Measurements from ENCODE around the gene PAQR9. TPM values are rescaled to one million over a fixed set of nuclear protein-coding genes. Genes with fewer than 3 reads are reported as not detected.

The PAQR9 gene
- total RNA-seq, 1 donor from 2014 or later: 2.4 TPM

DNA sequence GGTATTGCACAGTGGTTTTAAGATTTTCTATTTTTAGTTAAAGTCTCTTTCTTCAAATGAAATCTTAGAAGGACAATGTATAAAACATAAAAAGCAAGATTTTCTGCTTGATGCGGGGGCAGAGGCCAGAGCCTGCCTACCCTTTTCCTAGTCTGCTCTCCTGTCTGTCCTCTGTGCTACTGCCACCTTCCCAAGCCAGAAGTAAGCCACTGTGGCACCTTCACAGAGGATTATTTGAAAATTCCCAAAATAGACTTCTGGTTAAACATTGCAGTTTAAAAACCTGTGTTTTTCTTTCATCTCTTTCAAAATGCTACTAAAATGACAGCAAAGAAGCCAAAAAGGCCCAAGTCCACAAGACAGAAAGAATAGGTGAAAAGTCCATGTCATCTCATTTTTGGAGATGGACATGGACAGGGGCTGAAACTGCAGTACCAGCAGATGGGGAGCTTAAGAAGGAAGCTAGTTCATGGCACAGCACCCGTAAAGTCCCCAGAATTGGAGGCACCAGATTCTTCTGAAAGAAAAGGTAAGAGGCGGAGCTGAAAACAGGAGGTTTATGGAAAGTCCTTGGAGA is 37.0 kb downstream of the PAQR9 start:
- FAIRE-seq: no peak

DNA sequence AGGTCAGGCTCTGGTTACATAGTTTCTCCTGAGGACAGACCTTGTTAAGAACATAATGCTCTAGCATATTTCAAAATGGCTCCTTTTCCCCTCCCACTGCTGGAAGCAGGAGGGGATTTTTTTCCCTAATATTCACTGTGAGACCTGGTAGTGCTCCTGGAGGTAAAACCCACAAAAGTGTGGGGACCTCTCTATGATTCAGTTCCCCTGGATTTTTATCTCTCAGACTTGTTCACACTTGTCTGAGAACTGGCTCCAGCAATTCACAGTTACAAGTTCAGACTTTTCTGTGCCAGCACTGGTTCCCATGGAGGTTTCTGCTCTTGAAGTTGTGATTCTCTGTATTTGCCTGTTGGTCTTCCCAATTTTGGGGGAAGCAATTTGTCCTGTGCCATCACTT is 38.3 kb downstream of the PAQR9 start:
- DNase-seq (ENCODE audit: low spot score in 2 of 2): no peak
- no peak for FAIRE-seq

More for the DNA sequence above, 37.0 kb downstream of the PAQR9 start:
- DNase-seq (ENCODE audit: low spot score in 2 of 2): no peak

- DNase-seq (ENCODE audit: low spot score in 2 of 2) (no peak), FAIRE-seq (no peak)
These were observed 39.8 kb downstream of the PAQR9 start for GRCh38 chr3:142923694-142924093.

DNA sequence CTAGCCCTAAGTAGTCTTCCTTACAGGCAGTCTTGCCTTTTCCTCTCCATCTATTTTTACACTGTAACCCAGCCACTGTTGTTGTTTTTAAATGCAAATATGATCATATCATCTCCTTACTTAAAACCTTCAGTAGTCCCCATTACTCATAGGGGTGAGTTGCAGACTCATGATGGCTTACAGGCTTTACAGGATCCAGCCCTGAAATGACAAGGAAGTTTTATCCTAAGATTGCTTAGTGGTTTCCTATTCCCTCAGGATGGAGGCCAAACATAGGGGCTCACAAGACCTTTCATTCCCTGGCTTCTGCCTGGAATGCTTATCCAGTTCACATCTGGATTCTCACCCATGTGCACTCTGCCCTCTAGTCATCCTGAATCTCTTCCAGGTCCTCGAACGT is 46.9 kb downstream of the PAQR9 start:
- FAIRE-seq (no peak), DNase-seq (ENCODE audit: low spot score in 2 of 2) (no peak)

DNA sequence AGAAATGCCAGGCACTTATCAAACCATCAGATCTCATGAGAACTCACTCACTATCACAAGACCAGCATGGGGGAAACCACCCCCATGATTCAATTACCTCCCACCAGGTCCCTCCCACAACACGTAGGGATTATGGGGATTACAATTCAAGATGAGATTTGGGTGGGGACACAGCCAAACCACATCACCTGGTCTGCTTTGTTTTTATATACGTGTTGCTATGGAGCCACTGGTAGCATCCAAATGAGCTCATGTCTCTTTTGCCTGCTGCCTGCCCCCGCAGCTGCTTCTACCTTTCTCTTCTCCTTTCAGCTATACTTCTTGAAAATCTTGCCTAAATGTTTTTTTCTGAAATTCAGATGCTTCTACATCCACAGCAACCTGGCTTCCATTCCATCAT is 47.8 kb downstream of the PAQR9 start:
- no peak for DNase-seq (ENCODE audit: low spot score in 2 of 2)
- no peak for FAIRE-seq

DNA sequence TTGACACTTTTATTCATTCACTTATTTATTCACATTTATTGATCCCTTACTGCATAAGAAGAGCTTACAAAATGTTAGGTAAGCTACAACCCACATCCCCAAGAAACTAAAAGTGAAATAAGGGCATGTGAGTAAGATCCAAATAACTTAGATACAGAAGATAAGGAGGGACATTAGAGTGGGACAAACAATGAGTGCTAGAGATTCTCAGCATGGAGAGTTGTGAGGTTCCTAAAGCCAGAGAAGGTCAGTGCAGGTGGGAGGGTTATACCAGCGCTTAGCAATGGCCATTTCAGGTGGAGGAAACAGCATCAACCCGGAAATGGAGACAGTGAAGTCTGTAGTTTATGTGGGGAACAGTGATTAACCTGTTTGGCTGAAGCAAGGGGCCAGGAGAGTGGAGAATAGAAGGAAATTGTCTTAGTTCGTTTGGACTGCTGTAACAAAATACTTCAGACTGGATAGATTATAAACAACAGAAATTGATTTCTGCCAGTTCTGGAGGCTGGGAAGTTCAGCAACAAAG is 49.1 kb downstream of the PAQR9 start:
- no peak for DNase-seq (ENCODE audit: low spot score in 2 of 2)
- FAIRE-seq: no peak

DNA sequence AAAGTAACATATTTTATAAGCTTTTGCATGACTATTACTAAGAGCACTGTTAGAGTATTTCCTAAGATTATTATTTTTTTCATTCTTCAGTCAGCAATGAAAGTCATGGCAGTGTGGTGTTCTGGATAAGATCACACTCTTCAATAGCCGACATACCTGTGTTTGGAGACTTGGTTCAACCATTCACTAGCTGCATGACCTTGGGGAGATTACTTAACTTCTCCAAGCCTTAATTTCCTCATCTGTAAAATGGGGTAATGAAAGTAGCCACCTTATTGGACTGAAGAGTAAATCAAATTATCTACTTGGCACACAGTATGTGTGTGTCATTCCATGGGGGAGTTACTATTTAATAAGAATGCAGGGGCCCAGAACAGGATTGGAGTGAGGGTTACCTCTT is 50.0 kb downstream of the PAQR9 start:
- no peak for DNase-seq (ENCODE audit: low spot score in 2 of 2)
- no peak for FAIRE-seq

DNA sequence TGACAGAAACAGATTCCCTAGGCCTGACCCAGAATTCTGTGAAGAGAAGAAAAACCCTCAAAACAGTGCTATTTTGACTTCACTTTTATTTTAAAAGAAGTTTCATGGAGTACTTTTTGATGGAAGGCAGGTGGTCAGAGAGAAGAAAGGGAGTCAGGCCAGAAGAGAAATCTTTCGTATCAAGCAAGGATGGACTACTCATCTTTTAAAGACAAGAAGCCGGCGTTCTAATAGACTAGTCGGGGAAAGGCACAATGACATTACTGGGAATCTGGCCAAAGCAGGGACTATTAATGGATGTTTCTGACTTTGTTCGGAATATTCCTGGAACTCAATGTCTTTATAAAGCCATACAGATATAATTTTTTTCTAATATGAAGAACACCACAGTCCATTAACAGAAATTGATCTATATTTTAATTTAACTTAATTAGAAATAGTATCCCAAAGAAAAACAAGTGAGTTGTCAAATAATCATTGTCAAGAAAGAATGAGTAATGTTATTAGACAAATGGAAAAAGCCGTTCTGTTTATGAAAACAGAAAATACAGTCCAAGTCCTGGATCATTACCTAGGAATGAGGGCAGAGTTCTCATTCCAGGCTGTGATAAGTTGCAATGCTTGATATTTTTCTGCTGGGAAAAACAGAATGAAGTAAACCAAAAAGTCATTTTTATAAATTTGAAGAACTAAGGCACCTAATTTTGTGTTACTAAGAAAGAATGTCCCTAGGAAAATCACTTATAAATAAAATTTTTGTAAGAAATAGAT is 50.9 kb downstream of the PAQR9 start:
- no peak for FAIRE-seq
- no peak for DNase-seq (ENCODE audit: low spot score in 2 of 2)

Small RNAs within 50 kb of the gene (small RNA-seq; reads per million reads assigned to genes)
- gene AC021074.2: not detected

Other genes with a start within 250 kb of the PAQR9 start
- gene TRPC1, start 239.6 kb downstream of the PAQR9 start, total RNA-seq: 161 TPM
- 6.9 TPM for gene PCOLCE2, start 74.6 kb downstream of the PAQR9 start, total RNA-seq
- gene U2SURP, start 37.9 kb upstream of the PAQR9 start, total RNA-seq: 107 TPM
- gene CHST2, start 156.1 kb upstream of the PAQR9 start, total RNA-seq: 44.4 TPM